K562 (cell line): ENCODE measurements around the gene CCR2. TPM values are rescaled to one million over a fixed set of nuclear protein-coding genes. Genes with fewer than 3 reads are reported as not detected.

Experiments used
- ARID2 ChIP-seq: fragments of 450-650 bp; IDR thresholded peaks from 2 replicates; pipeline ENCODE4 v1.6.1; 2017; ENCODE audit warnings: antibody characterized with exemption, mild to moderate bottlenecking
- CBX3 ChIP-seq, 2 experiments: IDR thresholded peaks; 1 replicate in 1 of 2; 2 replicates in 1 of 2; pipeline ENCODE4 v1.6.1; 2012; ENCODE audit warnings: inconsistent platforms in 2 of 2, low read length in 2 of 2, borderline replicate concordance in 1 of 2, control low read depth in 1 of 2
- DMBX1 ChIP-seq: fragments of 250-450 bp; sonication (Bioruptor Pico); IDR thresholded peaks from 2 replicates; pipeline ENCODE4 v1.8.0; 2022; ENCODE audit warnings: inconsistent platforms, mild to moderate bottlenecking, moderate library complexity, borderline replicate concordance
- ETV1 ChIP-seq: fragments of 450-650 bp; conservative IDR thresholded peaks from 2 replicates; pipeline ENCODE4 v1.6.1; 2016; ENCODE audit warnings: missing genetic modification characterization, control low read depth, low read depth, missing compliant biosample characterization
- HCFC1 ChIP-seq: IDR thresholded peaks from 2 replicates; pipeline ENCODE4 v1.6.1; 2012; ENCODE audit warnings: low read depth, low read length, improper control_type of control experiment
- MGA ChIP-seq: fragments of 450-650 bp; IDR thresholded peaks from 2 replicates; pipeline ENCODE4 v1.6.1; 2016; ENCODE audit warnings: mild to moderate bottlenecking, moderate library complexity
- MTA1 ChIP-seq: fragments of 450-650 bp; IDR thresholded peaks from 2 replicates; pipeline ENCODE4 v1.6.1; 2017; ENCODE audit warnings: borderline replicate concordance
- NFE2L1 ChIP-seq: fragments of 450-650 bp; IDR thresholded peaks from 2 replicates; pipeline ENCODE4 v1.6.1; 2016; ENCODE audit warnings: missing genetic modification characterization, low read depth, mild to moderate bottlenecking, missing compliant biosample characterization, moderate library complexity, borderline replicate concordance
- PYGO2 ChIP-seq: fragments of 450-650 bp; IDR thresholded peaks from 2 replicates; pipeline ENCODE4 v1.6.1; 2016; ENCODE audit warnings: mild to moderate bottlenecking, missing genetic modification characterization, moderate library complexity, missing compliant biosample characterization
- ZBTB1 ChIP-seq: sonication (generic); formaldehyde crosslinking; IDR thresholded peaks from 2 replicates; pipeline ENCODE4 v1.8.1; 2023; ENCODE audit warnings: missing genetic modification reagents, low read depth, mild to moderate bottlenecking, borderline replicate concordance
- ZEB2 ChIP-seq: fragments of 450-650 bp; IDR thresholded peaks from 2 replicates; pipeline ENCODE4 v1.6.1; 2016
- polyA plus RNA-seq, 8 experiments: library from polyadenylated mRNA; depleted of rRNA in 4 of 8; stranded (reverse) in 5 of 8; unstranded in 3 of 8; fragments of >200 nt; fragmentation: Nextera tagmentation in 2 of 8; fragmentation: Illumina TruSeq in 1 of 8; extraction: Ambion mirVana in 2 of 8; extraction: Trizol in 1 of 8; gene quantifications; 2 replicates each; pipeline versions ENCODE4 v1.2.1 to v1.2.3, GENCODE V29; 2011 to 2014; ENCODE audit warnings: inconsistent platforms in 1 of 8, missing spikeins in 1 of 8
- total RNA-seq, 7 experiments: library from RNA; depleted of rRNA in 6 of 7; stranded (reverse); fragments of >200 nt in 6 of 7; fragmentation: Illumina TruSeq in 2 of 7; extraction: Trizol in 2 of 7; gene quantifications; 2 replicates each; pipeline versions ENCODE4 v1.2.1 to v1.2.3, GENCODE V29; 2011 to 2021; ENCODE audit warnings: low replicate concordance in 1 of 7

Gene CCR2
- total and polyA plus RNA-seq, 9 of the 15 experiments (the other 6 are each of a cell fraction or from before 2014, with no cell fraction given) = not detected

- TF ChIP-seq MGA (no peak), ETV1 (tag) (peak; percentile 68), MTA1 (peak; percentile 45; the same call in 1 of the 2 replicates), ARID2 (no peak), PYGO2 (tag) (no peak), ZBTB1 (CRISPR knock-in tag) (no peak), DMBX1 (no peak), NFE2L1 (tag) (no peak), ZEB2 (peak; percentile 74), CBX3 (IDR thresholded peaks at IDR 0.05; ENCODE audit: borderline replicate concordance in 1 of 2, low read length in 2 of 2) (no peak), HCFC1 (no peak)
These were observed 32.3 kb downstream of the CCR2 start (continued) for GRCh38 chr3:46386205-46386604.
